GM06990 (cell line): ENCODE results near the gene WIPF1.

Experiments used
- DNase-seq: peaks from one replicate; pipeline ENCODE4 v3.0.0-alpha.2; 2011; ENCODE audit not compliant: insufficient read length; ENCODE audit errors: extremely low read depth
- H3K27me3 ChIP-seq: replicated peaks from 2 replicates; pipeline ENCODE4 v1.6.0; 2011; ENCODE audit warnings: low read length; ENCODE audit not compliant: control insufficient read depth, insufficient read depth
- H3K36me3 ChIP-seq: 2 replicates; pipeline ENCODE4 v1.5.1; 2011; ENCODE audit warnings: low read length; ENCODE audit not compliant: control insufficient read depth, insufficient read depth
- H3K4me3 ChIP-seq: replicated peaks from 2 replicates; pipeline ENCODE4 v1.5.1; 2011; ENCODE audit warnings: low read depth, mild to moderate bottlenecking, control low read depth, low read length
- CTCF ChIP-seq: IDR thresholded peaks from 2 replicates; pipeline ENCODE4 v1.5.1; 2011; ENCODE audit warnings: low read length, control low read depth, mild to moderate bottlenecking, inconsistent platforms; ENCODE audit not compliant: insufficient read depth, poor library complexity, severe bottlenecking

WIPF1 gene

GRCh38 chr2:174524527-174524926 lies 73.1 kb downstream of the WIPF1 start:
- Histone ChIP-seq H3K27me3 (no peaks in the 10 kb centered on the region), H3K36me3 (no peaks in the 10 kb centered on the region), H3K4me3 (no peak overlapping the region)
- DNase-seq, result no peak
- no peak for TF ChIP-seq CTCF

- Histone ChIP-seq H3K36me3 (no peaks in the 10 kb centered on the region), H3K4me3 (no peak overlapping the region), H3K27me3 (no peaks in the 10 kb centered on the region)
- DNase-seq, result no peak
- TF ChIP-seq CTCF, result peak; percentile 28
Observed at GRCh38 chr2:174522553-174522952, 75.1 kb downstream of the WIPF1 start.

GRCh38 chr2:174518395-174518794 lies 79.2 kb downstream of the WIPF1 start:
- DNase-seq, result no peak
- H3K36me3 ChIP-seq, result no peaks in the 10 kb centered on the region
- H3K4me3 ChIP-seq, result no peak overlapping the region
- no peak for TF ChIP-seq CTCF
- no peaks in the 10 kb centered on the region for H3K27me3 ChIP-seq

- no peaks in the 10 kb centered on the region for H3K36me3 ChIP-seq
- no peaks in the 10 kb centered on the region for H3K27me3 ChIP-seq
- no peak overlapping the region for H3K4me3 ChIP-seq
- no peak for DNase-seq
- no peak for TF ChIP-seq CTCF
Observed at GRCh38 chr2:174516501-174517378, 80.9 kb downstream of the WIPF1 start.

GRCh38 chr2:174512345-174512744 lies 85.3 kb downstream of the WIPF1 start:
- no peaks in the 10 kb centered on the region for H3K27me3 ChIP-seq
- no peak for TF ChIP-seq CTCF
- H3K4me3 ChIP-seq, result no peak overlapping the region
- H3K36me3 ChIP-seq, result no peaks in the 10 kb centered on the region
- no peak for DNase-seq
